ENCODE measurements around the gene CCL1. TPM values are rescaled to one million over a fixed set of nuclear protein-coding genes. Genes with fewer than 3 reads are reported as not detected.

The CCL1 gene
- total RNA-seq, 1 donor from 2014 or later, result not detected

Other genes with a start within 250 kb of the CCL1 start
- 0.91 TPM for gene CCL2, start 107.9 kb downstream of the CCL1 start, total RNA-seq
- gene CCL7, start 93.0 kb downstream of the CCL1 start, total RNA-seq, result not detected
- not detected for gene CCL11, start 77.5 kb downstream of the CCL1 start, total RNA-seq
- not detected for gene CCL8, start 43.8 kb downstream of the CCL1 start, total RNA-seq
- gene CCL13, start 6.8 kb downstream of the CCL1 start, total RNA-seq, result not detected
- 0.65 TPM for gene TMEM132E, start 216.3 kb upstream of the CCL1 start, total RNA-seq